ENCODE measurements around the gene RAB37.

DNA sequence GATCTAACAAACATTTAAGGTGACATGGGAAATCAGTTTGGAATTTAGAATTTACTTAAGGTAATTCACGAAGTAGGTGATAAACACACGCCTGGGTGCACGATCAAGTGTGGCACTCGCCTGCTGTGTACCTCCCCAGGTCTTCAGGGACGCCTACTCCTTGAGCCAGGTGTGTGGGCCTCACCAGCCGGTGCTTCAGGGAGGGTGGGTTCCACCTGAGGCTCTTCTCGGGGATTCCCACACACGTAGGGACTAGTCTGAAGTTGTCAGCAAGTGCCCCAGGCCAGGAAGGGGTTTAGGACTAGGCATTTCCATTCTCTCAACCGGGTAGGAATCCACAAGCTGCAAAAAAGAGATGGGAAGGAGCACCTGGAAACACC is 48.9 kb downstream of the RAB37 start:
- no peak for TF ChIP-seq EZH2 (IDR thresholded peaks at IDR 0.05; ENCODE audit: borderline replicate concordance, insufficient read depth, low read length, poor library complexity, severe bottlenecking)
- TF ChIP-seq RAD21 (conservative IDR thresholded peaks at IDR 0.05): no peak
- TF ChIP-seq, protein P1, sequence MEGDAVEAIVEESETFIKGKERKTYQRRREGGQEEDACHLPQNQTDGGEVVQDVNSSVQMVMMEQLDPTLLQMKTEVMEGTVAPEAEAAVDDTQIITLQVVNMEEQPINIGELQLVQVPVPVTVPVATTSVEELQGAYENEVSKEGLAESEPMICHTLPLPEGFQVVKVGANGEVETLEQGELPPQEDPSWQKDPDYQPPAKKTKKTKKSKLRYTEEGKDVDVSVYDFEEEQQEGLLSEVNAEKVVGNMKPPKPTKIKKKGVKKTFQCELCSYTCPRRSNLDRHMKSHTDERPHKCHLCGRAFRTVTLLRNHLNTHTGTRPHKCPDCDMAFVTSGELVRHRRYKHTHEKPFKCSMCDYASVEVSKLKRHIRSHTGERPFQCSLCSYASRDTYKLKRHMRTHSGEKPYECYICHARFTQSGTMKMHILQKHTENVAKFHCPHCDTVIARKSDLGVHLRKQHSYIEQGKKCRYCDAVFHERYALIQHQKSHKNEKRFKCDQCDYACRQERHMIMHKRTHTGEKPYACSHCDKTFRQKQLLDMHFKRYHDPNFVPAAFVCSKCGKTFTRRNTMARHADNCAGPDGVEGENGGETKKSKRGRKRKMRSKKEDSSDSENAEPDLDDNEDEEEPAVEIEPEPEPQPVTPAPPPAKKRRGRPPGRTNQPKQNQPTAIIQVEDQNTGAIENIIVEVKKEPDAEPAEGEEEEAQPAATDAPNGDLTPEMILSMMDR (IDR thresholded peaks at IDR 0.05; ENCODE audit: poor library complexity, severe bottlenecking): no peak
- TF ChIP-seq MXI1 (conservative IDR thresholded peaks at IDR 0.05; ENCODE audit: poor library complexity, severe bottlenecking): no peak
- TF ChIP-seq POLR2AphosphoS5 (IDR thresholded peaks at IDR 0.05): no peak
- no peak for TF ChIP-seq TAF1 (IDR thresholded peaks at IDR 0.05; ENCODE audit: low read depth)
